ENCODE measurements around the gene NAA11.

Gene NAA11

DNA sequence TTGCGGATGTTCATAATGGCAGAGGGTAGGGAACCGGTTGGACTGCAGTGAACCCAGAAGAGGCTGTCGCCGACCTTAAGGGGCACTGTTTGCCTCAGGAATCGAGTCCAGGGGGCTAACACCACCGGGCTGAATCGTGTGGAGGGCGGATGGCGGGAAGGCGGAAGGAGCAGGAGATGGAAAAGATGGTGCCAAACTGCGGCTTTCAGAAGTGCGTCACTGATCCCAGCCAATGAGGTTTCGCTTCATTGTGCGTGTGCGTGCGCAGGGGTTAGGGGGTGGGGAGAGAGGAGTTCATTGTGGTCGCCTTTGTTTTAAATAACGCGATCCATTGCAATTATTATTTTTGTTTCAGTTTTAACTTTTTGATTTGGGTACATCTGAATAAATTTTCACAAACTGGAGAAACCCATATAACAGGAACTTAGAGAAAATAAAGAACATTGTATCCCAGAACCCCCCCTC lies at the start of gene NAA11:
TSS of gene NAA11 (minus strand) at position 198 of the 465 bp plus-strand sequence. CDS start at position 14, 184 bp downstream.
- no peak for DNase-seq

GRCh38 chr4:79370026-79370425 lies 44.2 kb upstream of the NAA11 start:
- DNase-seq = no peak

- DNase-seq = no peak
Measured at GRCh38 chr4:79367096-79367495, 41.2 kb upstream of the NAA11 start.

GRCh38 chr4:79366422-79366821 lies 40.6 kb upstream of the NAA11 start:
- DNase-seq = no peak

- DNase-seq = no peak
Measured at GRCh38 chr4:79364061-79364460, 38.2 kb upstream of the NAA11 start.

GRCh38 chr4:79362626-79363025 lies 36.8 kb upstream of the NAA11 start:
- no peak for DNase-seq

- no peak for DNase-seq
Measured at GRCh38 chr4:79360006-79360405, 34.1 kb upstream of the NAA11 start.

DNA sequence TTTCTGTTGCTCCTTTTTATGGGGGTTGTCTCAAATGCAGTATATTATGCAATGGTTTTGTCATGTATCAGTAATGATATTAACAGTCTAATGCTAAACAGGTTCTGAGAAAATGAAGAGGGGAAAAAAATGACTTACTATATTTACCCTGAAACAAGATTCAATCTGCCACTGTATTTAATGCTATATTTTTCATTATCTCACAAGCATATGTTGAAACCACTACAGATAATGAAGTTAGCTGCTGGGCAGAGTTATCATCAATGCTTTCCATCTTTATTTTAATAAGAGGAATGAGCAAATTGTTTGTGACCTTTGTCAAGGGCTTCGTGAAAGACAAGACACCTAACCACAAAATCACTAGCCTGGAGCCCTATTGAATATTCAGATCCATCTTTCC lies 32.6 kb upstream of the NAA11 start:
- no peak for DNase-seq

- DNase-seq = no peak
Measured at GRCh38 chr4:79357365-79357764, 31.5 kb upstream of the NAA11 start.

- no peak for DNase-seq
Measured at GRCh38 chr4:79353075-79353474, 27.2 kb upstream of the NAA11 start.

DNA sequence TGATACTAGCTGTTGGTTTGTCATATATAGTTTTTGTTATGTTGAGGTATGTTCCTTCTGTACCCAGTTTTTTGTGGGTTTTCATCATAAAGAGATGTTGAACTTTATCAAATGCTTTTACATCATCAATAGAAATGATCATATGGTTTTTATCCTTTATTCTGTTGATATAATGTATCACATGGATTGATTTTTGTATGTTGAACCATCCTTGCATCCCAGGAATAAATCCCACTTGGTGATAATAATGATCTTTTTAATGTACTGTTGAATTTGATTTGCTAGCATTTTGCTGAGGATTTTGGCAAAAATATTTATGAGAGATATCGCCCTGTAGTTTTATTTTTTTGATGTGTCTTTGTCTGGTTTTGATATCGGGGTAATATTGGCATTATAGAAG lies 22.5 kb upstream of the NAA11 start:
- no peak for DNase-seq

DNA sequence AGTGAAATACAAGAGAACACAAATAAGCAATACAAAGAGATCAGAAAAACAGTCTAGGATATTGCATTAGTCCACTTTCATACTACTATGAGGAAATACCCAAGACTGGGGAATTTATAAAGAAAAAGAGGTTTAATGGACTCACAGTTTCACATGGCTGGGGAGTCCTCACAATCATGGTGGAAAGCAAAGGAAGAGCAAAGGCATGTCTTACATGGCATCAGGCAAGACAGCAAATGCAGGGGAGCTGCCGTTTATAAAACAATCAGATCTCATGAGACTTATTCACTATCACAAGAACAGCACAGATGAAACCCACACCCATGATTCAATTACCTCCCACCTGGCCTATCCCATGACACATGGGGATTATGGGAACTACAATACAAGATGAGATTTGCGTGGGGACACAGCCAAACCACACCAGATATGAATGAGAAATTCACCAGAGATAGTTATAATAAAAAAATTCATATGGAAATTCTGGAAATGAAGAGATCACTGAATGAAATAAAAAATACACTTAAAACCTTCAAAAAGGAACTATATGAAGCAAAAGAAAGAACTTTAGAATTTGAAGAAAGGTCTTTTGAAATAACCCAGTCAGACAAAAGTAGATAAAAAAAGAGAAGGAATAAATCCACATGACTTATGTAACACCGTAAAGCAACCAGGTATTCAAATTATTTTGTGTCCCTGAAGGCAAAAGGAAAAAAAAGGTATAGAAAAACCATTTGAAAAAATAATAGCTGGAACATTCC lies 16.2 kb upstream of the NAA11 start:
- DNase-seq = no peak

DNA sequence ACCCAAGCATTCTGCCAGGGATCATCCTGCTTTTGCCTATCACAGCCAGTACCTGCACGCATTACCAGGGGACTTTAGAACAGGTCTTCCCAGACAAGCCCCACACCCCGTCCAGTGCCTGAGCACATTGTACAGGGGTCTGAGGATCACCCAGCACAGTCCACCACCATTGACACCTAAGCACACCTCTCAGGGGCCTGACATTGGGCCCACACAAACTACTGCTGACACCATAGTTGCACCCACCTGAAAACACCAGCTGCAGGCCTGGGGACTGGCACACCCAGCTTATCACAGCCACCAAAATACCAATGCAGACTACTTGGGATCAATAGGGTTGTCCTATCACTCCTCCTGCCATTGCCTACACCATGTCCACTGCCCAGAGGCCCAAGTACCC lies 14.7 kb upstream of the NAA11 start:
- no peak for DNase-seq

DNA sequence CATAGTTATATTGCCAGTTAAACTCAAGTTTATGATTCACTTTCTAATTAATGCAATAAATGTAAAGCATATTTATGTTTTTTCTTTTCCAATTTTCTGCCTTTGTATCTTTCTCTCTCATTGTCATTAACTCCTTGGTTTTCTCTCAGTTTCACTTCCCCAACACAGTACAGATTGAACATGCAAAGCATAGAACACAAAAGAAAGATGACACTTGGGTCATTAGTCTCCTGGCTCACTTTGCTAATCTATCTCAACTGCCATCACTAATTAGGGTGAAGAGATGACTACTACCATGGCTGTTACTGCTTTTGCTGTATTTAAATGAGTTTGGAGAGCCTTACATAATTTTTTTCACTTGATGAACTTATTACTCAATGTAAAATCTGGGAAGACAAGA lies 12.3 kb upstream of the NAA11 start:
- no peak for DNase-seq

DNA sequence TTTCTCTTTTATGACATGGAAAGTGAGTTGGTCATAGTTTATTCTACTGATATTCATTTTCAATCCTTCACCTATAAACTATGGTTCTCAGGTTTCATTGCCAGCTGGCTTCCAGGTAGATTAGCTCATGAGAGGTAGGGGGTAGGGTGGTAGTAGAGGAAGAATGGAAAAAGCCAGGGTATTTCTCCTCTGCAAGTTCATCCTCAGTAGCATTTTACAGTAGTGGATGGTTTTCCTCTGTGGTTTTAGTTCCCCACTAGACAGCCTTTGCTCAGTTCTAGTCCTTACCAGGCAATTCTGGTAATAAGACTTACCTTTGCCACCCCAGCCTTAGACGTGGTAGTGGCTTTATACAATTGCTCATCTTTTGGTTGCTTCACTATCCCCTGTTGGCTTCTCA lies 8.9 kb upstream of the NAA11 start:
- DNase-seq = no peak

DNA sequence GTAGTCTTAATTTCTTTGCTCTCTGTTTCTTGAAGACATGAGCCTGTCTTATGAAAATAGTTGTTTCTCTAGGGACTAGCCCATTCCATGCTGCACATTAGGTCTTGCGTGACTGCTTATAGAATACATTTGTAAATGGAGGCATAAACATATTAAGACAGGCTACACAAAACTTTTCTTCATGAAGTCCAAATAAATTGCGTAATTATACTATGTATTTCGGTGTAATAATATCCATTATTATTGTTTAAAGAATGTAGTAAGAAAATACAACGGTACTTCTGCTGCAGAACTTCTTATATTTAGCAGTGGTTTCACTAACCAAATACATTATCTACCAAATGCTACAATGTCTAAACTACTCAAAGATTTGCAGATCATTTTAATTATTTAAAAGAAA lies 8.5 kb upstream of the NAA11 start:
- DNase-seq = no peak

GRCh38 chr4:79331126-79331876 lies 5.4 kb upstream of the NAA11 start:
- no peak for DNase-seq

DNA sequence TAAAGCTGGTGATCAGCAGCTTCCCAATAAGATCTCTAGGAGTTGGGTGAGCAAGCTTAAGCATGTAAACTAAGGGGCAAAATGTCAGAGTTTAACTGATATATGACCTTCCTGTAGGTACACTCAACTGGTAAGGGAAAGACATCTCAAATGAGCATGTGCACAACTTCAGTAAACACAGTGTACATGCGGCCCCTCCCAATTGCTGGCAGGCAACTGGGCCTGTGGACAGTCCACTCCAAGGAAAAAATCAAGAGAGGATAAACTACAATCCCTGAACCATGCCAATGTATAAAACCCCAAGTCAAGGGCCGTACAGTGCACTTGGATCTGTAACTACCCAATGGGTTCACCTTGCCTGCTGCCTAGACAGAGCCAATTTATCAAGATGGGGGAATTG lies 4.9 kb upstream of the NAA11 start:
- DNase-seq = no peak

GRCh38 chr4:79325436-79325835 lies 425 bp downstream of the NAA11 start:
- no peak for DNase-seq

DNA sequence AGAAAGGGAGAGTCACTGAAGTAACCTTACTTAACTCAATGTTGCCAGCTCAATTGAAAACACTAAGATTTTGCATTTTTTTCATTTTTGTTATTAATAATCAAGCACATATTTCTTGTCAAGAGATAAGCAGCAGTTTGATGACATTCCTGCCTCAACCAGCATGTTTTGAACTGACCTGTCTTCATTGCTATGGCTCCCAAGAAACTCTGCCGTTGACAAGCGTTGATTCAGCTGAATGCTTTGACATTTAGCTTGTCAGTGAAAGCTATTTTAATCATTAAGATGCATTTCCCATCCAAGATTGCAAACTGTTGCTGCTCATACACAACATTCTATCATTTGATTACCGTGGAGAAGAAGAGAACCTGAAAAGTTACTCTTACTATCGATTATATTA lies 5.9 kb downstream of the NAA11 start:
- no peak for DNase-seq

GRCh38 chr4:79317711-79318110 lies 8.2 kb downstream of the NAA11 start:
- DNase-seq = no peak

- no peak for DNase-seq
Measured at GRCh38 chr4:79315891-79316290, 10.0 kb downstream of the NAA11 start.

- DNase-seq = no peak
Measured at GRCh38 chr4:79311279-79311678, 14.6 kb downstream of the NAA11 start.

DNA sequence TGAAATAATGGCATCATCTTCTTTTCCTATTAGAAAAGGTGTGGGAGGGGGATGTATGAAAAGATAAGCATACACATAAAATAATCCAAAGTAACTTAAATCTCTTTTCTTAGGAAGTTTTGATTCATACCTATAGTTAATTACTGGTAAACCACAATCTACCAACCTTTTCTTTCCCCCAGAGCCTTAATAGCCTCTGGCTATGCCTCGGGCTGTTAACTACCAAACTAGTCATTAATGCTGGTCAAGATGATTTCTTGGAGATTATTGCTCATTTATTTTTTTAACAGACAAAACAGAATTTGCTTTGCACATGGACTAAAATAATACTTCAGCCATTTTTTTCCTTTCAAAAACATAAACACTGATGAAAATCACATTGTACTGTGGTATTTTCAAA lies 16.9 kb downstream of the NAA11 start:
- no peak for DNase-seq

DNA sequence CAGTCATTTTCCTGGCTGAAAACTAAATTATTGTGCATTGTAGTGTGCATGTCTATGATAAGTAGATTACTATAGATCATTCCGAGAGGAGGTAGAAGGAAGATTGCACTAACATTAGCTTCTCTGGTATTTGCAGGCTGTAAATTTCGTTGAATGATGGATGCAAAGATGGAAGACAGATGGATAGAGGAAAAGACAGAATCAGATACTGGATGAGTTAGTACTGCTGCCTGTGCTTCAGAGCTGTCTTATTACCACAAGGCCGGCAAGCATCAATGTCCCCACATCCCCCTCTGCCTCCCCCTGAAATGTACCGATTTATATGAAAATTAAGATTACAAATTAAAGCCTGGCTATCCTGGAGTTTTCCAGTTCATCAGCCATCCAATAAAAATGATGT lies 17.7 kb downstream of the NAA11 start:
- no peak for DNase-seq
